HL-60/S4 (cell line): Measurements from ENCODE around the gene HBA1.
"Not testable (repeated sequence)": the region's sequence is repeated elsewhere in the genome, so short reads cannot be mapped to it uniquely, and the experiment has no call there.

Source experiments
- in situ Hi-C: fragments of 300-500 bp; cut with MboI; formaldehyde crosslinking; loops from 2 replicates; pipeline ENCODE4 v1.14.3; 2022; ENCODE audit warnings: low sequenced_read_pairs

Gene HBA1

DNA sequence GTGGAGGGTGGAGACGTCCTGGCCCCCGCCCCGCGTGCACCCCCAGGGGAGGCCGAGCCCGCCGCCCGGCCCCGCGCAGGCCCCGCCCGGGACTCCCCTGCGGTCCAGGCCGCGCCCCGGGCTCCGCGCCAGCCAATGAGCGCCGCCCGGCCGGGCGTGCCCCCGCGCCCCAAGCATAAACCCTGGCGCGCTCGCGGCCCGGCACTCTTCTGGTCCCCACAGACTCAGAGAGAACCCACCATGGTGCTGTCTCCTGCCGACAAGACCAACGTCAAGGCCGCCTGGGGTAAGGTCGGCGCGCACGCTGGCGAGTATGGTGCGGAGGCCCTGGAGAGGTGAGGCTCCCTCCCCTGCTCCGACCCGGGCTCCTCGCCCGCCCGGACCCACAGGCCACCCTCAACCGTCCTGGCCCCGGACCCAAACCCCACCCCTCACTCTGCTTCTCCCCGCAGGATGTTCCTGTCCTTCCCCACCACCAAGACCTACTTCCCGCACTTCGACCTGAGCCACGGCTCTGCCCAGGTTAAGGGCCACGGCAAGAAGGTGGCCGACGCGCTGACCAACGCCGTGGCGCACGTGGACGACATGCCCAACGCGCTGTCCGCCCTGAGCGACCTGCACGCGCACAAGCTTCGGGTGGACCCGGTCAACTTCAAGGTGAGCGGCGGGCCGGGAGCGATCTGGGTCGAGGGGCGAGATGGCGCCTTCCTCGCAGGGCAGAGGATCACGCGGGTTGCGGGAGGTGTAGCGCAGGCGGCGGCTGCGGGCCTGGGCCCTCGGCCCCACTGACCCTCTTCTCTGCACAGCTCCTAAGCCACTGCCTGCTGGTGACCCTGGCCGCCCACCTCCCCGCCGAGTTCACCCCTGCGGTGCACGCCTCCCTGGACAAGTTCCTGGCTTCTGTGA is at the start of gene HBA1:
HBA1 (plus strand) TSS at position 204 of the 906 bp plus-strand sequence; CDS start at position 241, 37 bp downstream.
- in situ Hi-C loops: not testable (repeated sequence)

DNA sequence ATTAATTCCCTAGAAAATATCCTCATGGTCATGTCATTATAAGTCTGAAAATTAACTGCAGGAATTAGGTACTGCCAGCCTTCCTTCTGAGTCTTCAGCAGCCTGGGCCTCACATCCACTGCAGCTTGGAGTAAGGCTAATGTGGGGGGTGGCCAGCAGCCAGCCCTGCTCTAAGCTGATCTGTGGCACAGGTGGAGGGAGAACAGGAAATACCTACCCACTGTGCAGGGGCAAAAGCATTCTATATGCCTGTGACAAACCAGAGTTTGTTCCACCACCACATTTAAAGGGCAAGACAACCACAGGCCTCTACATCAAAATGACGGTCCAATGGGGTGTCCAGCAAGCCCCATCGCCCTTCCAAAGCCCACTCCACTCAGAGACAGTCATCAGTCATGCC is 47.4 kb upstream of the HBA1 start:
- in situ Hi-C loops: no loop called here

GRCh38 chr16:130533-131173 is 45.8 kb upstream of the HBA1 start:
- in situ Hi-C loops: no loop called here

- in situ Hi-C loops: no loop called here
Measured at GRCh38 chr16:132120-132519, 44.4 kb upstream of the HBA1 start.

- in situ Hi-C loops: no loop called here
Measured at GRCh38 chr16:133716-134115, 42.8 kb upstream of the HBA1 start.

DNA sequence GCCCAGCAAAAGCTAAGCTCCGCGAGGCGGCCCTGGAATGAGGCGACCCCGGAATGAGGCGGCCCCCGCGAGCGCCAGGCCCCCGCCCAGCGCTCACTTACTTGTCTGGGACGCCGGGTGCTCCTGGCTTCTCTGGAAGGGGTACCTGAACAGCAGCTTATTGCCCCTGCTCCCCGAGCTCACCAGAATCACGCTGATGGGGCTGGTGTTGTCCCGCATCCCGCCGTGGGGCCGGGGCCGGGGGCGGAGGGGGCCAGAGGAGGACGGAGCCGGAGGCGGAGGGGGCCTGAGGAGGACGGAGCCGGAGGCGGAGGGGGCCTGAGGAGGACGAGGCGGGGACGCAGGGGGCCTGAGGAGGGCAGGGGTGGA is 38.4 kb upstream of the HBA1 start:
- in situ Hi-C loops: no loop called here

DNA sequence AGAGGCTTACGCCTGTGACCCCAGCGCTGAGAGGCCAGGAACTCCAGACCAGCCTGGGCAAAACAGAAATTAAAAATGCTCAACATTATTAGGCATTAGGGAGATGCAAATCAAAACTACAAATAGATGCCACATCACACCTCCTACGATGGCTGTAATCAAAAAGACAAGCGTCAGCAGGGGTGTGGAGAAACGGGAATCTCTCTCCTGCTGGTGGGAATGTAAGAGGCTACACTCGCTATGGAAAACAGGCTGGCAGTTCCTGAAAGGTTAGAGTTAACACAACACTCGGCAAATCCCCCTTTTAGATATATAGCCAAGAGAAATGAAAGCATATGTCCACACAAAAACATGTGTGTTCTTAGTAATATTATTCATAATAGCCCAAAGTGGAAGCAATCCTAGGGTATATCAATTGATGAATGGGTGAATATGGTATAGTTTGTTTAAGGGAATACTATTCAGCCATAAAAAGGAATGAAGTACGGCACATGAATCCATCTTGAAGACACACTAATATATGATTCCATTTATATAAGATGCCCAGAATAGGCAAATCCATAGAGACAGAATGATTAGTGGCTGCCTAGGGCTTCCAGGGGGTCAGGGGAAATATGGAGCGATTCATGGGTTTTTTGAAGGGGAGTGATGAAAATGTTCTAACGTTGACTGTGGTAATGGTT is 36.2 kb upstream of the HBA1 start:
- in situ Hi-C loops: no loop called here

- in situ Hi-C loops: no loop called here
Measured at GRCh38 chr16:142405-142967, 34.0 kb upstream of the HBA1 start.

GRCh38 chr16:143047-143446 is 33.4 kb upstream of the HBA1 start:
- in situ Hi-C loops: no loop called here

- in situ Hi-C loops: no loop called here
Measured at GRCh38 chr16:143456-143855, 33.0 kb upstream of the HBA1 start.

DNA sequence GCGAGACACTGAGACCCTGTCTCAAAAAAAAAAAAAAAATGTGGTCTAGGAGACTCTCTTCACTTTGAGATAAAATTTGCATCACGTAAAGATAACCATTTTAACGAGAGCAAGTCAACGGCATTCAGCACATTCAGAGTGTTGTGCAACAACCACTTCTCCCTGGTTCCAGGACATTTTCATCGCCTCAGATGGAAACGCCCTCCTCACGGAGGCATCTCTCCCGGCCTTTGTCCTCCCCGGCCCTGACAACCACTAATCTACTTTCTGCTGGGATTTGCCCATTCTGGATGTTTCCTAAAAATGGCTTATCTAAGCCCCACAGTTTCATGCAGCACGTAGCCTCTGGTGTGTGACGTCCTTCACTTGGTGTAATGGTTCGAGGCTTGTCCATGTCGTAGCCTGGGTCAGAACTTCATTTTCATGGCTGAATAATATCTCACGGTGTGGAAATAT is 31.7 kb upstream of the HBA1 start:
- in situ Hi-C loops: no loop called here

GRCh38 chr16:146646-147045 is 29.8 kb upstream of the HBA1 start:
- in situ Hi-C loops: no loop called here

DNA sequence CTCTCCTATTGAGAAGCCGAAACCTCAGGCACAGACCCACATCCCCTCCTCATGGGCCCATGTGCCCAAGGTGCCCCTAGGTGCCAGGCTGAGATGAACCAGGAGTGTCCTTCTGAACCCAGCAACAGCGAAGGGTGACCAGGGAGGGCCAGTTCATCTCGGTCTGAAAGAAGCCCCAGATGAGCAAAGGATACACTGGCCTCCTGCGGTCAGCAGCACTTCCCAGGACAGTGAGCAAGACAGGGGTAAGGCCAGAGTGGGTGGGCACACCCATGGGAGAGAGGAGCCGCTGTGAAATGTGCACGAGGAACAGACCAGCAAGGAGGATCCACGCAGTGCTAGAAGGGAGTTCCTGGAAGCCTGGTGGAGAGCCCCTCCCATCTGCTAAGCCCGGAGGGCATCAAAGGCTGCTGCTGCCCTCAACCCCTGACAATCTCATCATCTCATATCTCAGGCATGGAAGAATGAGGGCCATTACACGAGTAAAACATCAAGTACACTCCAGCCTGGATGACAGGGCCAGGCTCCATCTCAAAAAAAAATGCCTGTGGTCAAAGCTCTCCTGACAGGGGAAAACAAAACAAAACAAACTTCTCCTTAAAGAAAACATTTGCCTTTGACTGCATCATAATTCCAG is 27.3 kb upstream of the HBA1 start:
- in situ Hi-C loops: no loop called here

DNA sequence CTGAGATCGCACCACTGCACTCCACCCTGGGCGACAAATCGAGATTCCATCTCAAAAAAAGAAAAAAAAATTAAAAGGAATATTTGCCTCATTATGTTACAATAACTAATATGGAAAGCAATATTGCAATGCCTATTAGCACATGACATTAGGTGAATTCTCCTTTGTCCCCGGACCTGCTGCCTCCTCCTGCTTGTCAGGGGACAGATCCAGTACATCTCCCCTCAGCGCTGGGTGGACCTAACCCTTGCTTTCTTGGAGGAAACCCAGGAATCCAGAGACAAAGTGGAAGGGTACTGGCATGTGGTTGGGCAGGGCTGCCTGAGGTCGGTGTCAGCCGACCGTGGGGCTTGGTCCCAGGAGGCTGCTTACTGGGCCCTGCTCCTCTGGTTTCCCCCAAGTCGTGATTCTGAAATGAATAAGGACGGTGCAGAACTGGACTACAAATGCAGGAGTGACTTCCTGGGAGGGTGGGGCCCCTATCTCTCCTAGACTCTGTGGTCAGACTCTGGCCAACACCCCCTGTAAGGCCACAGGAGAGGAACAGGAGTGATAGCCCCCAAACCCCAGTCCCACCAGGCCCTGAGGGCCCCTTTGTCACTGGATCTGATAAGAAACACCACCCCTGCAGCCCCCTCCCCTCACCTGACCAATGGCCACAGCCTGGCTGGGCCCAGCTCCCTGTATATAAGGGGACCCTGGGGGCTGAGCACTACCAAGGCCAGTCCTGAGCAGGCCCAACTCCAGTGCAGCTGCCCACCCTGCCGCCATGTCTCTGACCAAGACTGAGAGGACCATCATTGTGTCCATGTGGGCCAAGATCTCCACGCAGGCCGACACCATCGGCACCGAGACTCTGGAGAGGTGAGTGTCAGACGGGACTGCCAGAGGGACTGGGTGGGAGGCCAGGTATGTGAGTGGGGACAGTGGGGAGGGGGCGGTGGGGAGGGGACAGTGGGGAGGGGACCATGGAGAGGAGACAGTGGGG is 24.0 kb upstream of the HBA1 start, which contains the start of gene HBZ:
HBZ (plus strand) TSS at position 504 of the 988 bp plus-strand sequence; CDS start at position 770, 266 bp downstream.
- in situ Hi-C loops: no loop called here

DNA sequence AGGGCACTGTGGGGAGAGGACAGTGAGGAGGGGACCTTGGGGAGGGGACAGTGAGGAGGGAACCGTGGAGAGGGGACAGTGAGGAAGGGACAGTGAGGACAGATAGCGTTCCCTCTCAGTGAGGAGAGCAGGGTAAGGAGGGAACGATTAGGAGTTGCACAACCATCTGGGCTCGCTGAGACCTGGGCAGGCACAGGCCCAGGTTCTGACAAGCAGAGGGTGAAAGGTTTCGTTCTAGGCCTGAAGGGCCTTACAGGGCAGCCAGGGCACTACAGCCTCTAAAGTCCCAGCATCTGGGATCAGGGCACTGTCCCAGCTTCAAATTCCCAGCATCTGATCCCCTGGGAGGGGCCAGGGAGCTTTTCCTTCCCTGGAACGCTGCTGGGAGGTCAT is 23.4 kb upstream of the HBA1 start:
- in situ Hi-C loops: not testable (repeated sequence)

DNA sequence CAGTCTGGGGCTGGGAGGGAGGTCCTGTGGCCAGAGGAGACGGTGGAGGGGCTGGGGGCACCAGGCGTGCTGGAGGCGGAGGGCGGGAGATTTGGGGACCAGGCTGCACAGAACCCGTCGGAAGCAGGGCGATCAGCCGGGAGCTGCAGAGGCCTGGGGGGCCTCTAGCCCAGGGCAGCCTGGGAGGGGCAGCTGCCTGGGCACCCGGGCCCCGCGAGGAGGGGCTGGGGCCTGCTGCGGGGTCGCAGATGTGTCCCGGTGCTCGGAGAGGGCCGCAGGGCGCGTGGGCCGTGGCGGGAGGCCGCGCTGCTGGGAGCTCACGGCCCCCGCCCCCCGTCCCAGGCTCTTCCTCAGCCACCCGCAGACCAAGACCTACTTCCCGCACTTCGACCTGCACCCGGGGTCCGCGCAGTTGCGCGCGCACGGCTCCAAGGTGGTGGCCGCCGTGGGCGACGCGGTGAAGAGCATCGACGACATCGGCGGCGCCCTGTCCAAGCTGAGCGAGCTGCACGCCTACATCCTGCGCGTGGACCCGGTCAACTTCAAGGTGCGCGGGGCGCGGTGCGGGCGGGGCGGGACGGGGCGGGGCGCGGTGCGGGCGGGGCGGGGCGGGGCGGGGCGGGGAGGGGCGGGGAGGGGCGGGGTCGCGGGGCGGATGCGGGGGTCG is 22.8 kb upstream of the HBA1 start:
- in situ Hi-C loops: not testable (repeated sequence)

DNA sequence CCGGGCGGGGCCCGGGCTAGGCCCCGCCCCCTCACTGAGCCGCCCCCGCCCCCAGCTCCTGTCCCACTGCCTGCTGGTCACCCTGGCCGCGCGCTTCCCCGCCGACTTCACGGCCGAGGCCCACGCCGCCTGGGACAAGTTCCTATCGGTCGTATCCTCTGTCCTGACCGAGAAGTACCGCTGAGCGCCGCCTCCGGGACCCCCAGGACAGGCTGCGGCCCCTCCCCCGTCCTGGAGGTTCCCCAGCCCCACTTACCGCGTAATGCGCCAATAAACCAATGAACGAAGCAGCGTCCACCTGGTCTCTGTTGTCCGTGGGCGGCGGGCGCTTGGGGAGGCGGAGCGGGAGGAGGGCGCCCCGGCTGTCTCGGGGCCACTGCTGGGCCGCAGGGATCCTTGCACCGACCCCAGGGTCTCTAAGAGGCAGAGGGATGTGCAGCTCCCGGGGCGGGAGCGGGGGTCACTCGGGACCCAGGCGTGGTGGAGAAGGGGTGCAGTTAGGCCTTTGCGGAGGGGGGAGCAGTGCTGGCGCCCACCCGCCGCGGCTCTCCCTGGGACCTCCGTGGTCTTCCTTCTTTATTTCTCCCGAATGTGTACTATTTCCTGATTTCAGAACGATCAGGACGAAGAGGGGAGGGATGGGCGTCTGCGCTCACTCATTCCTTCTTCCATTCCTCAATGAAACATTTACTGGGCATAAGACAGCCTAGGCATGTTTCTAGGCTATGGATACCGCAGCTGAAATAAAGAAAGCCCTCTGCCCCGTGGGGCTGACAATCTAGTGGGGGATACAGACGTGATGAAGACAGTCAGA is 22.1 kb upstream of the HBA1 start:
- in situ Hi-C loops: no loop called here

DNA sequence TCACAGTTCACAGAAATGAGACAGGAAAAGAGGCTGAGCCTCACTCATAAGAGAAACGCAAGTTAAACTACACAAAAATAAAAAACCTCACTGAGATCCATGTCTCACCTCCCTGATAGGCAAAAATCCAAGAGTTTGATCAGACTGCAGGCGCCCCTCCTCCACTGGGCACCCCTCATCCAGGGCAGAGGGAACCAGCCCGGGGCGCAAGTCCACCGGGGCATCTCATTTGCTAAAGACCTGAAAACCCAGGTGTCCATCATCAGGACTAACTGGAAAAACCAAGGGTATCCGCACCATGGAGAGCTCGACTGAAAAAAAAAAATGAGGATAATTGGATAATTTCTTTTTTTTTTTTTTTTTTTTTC is 21.5 kb upstream of the HBA1 start:
- in situ Hi-C loops: no loop called here
